ENCODE data around the gene AK9. TPM values are rescaled to one million over a fixed set of nuclear protein-coding genes. Genes with fewer than 3 reads are reported as not detected.

The AK9 gene
- total and polyA plus RNA-seq, 5 experiments from 2014 or later, result 4.3 to 18.2 (median 7.4) TPM

- Mint-ChIP-seq H3K4me3 (peak overlapping the region; percentile 48 to 82 (median 78)), H3K27ac (peak overlapping the region in 9 of 10 donors; percentile 24 to 90 (median 57)), H3K27me3 (no peaks in the 10 kb centered on the region), H3K4me1 (peaks cover 17 to 36% (median 31%) of the 10 kb centered on the region in 4 donors), H3K9me3 (peaks cover 0 to 2% (median 0%) of the 10 kb centered on the region in 9 donors), H3K36me3 (no peaks in the 10 kb centered on the region)
- POLR2A ChIA-PET, result no interaction called here
- peak; percentile 64 to 72 for ATAC-seq
- DNase-seq, result peak in 3 of 10 donors; percentile 17 to 30 (median 23)
Measured at GRCh38 chr6:109516929-109517328, 174.1 kb downstream of the AK9 start.

GRCh38 chr6:109515781-109516409, 175.1 kb downstream of the AK9 start:
- Mint-ChIP-seq H3K9me3 (peaks cover 0 to 2% (median 0%) of the 10 kb centered on the region in 9 donors), H3K4me1 (peaks cover 17 to 36% (median 31%) of the 10 kb centered on the region in 4 donors), H3K27me3 (no peaks in the 10 kb centered on the region), H3K4me3 (peak overlapping the region; percentile 63 to 88 (median 78)), H3K27ac (peak overlapping the region in 9 of 10 donors; percentile 7 to 88 (median 59)), H3K36me3 (no peaks in the 10 kb centered on the region)
- DNase-seq, result peak in 2 of 10 donors; percentile 11 to 14
- peak in 1 of 2 donors; percentile 46 for ATAC-seq
- POLR2A ChIA-PET, result interaction anchor here (1.3 kb wide), 1 partner anchor 25 kb away, joined by 5 read pairs; no protein-coding TSS in a partner anchor

DNA sequence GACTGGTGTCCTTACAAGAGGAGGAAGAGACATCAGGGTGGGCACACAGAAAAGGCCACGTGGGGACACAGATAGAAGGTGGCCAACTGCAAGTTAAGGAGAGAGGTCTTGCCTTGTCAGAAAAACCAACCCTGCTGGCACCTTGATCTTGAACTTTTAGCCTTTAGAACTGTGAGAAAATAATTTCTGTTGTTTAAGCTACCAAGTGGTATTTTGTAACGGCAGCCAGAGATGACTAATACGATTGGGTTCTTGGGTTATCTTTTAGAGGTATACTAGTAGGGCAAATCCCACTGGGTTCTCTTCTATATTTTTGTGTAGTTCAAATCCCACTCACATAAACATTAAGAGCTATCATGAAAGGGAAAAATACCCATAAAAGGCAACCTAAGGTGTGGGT, 176.1 kb downstream of the AK9 start:
- POLR2A ChIA-PET, result interaction anchor here (0.5 to 1.3 kb wide), 2 partner anchors 24 to 301 kb away, joined by 3 to 5 read pairs; no protein-coding TSS in a partner anchor
- Mint-ChIP-seq H3K36me3 (no peaks in the 10 kb centered on the region), H3K4me1 (peaks cover 17 to 34% (median 30%) of the 10 kb centered on the region in 4 donors), H3K27me3 (no peaks in the 10 kb centered on the region), H3K4me3 (peak overlapping the region; percentile 63 to 88 (median 78)), H3K27ac (peak overlapping the region in 9 of 10 donors; percentile 35 to 88 (median 75)), H3K9me3 (no peaks in the 10 kb centered on the region)
- DNase-seq (no peak), ATAC-seq (no peak)

GRCh38 chr6:109513571-109514071, 177.4 kb downstream of the AK9 start:
- Mint-ChIP-seq H3K4me1 (peaks cover 17 to 31% (median 29%) of the 10 kb centered on the region in 4 donors), H3K27ac (peak overlapping the region in 1 of 10 donors; percentile 66), H3K27me3 (no peaks in the 10 kb centered on the region), H3K36me3 (no peaks in the 10 kb centered on the region), H3K9me3 (no peaks in the 10 kb centered on the region), H3K4me3 (no peak overlapping the region)
- POLR2A ChIA-PET, result no interaction called here
- no peak for DNase-seq
- ATAC-seq, result no peak

DNA sequence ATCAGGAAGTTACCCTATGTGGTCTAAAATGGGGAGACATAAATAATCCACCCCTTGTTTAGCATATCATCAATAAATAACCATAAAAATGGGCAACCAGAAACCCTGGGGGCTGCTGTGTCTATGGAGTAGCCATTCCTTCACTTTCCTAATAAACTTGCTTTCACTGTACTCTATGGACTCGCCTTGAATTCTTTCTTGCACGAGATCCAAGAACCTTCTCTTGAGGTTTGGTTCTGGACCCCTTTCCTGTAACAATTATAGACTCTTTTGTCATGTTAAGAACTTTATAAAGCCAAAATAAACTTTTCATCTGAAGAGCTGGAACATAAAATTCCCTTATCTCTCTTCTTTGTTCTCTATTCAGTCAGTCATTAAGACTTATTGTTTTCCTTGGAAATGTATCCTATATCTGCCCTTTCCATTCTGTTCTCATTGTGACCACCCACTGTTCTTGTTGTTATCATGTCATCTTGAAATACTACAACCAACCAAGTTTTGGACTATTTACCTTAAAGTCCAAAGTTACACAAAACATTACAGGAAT, 178.7 kb downstream of the AK9 start:
- no peaks in the 10 kb centered on the region for H3K36me3 Mint-ChIP-seq
- no peaks in the 10 kb centered on the region for H3K9me3 Mint-ChIP-seq
- ATAC-seq (no peak), DNase-seq (no peak)
- H3K4me3 Mint-ChIP-seq, result no peak overlapping the region
- no peaks in the 10 kb centered on the region for H3K27me3 Mint-ChIP-seq
- H3K27ac Mint-ChIP-seq, result no peak overlapping the region
- peaks cover 15 to 27% (median 27%) of the 10 kb centered on the region in 4 donors for H3K4me1 Mint-ChIP-seq
- POLR2A ChIA-PET, result no interaction called here

DNA sequence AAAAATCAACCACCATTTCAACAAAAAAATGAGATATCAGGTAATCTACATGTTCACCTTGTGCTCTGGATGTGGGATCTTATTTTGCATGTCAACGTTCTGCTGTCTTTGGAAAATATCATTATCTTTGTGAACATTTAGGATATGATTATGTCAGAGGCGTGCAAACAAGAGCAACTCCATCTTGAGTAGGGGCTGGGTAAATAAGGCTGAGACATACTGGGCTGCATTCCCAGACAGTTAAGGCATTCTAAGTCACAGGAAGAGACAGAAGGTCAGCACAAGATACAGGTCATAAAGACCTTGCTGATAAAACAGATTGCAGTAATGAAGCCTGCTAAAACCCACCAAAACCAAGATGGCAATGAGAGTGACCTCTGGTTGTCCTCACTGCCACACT, 179.2 kb downstream of the AK9 start:
- H3K27me3 Mint-ChIP-seq, result no peaks in the 10 kb centered on the region
- H3K36me3 Mint-ChIP-seq, result no peaks in the 10 kb centered on the region
- DNase-seq (no peak), ATAC-seq (no peak)
- peaks cover 14 to 28% (median 23%) of the 10 kb centered on the region in 4 donors for H3K4me1 Mint-ChIP-seq
- H3K4me3 Mint-ChIP-seq, result no peak overlapping the region
- H3K9me3 Mint-ChIP-seq, result no peaks in the 10 kb centered on the region
- H3K27ac Mint-ChIP-seq, result no peak overlapping the region
- POLR2A ChIA-PET, result no interaction called here

DNA sequence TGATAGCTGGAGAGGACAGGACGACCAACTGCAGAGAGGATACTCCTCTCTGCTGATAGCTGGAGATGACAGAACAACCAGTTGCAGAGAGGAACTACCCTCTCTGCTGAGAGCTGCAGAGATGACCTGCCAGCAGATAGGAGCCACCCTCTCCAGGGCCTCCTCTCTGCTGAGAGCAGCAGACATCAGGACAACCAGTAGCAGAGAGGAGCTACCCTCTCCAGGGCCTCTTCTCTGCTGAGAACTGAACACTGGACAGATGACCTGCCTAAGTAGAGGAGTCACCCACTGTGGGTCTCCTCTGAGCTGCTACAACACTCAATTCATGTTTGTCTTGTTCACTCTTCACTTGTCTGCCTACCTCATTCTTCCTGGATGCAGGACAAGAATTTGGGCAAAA, 180.6 kb downstream of the AK9 start:
- no peaks in the 10 kb centered on the region for H3K27me3 Mint-ChIP-seq
- no peak for ATAC-seq
- peaks cover 7 to 14% (median 10%) of the 10 kb centered on the region in 4 donors for H3K4me1 Mint-ChIP-seq
- POLR2A ChIA-PET, result no interaction called here
- no peak for DNase-seq
- no peaks in the 10 kb centered on the region for H3K36me3 Mint-ChIP-seq
- no peaks in the 10 kb centered on the region for H3K9me3 Mint-ChIP-seq
- H3K4me3 Mint-ChIP-seq, result no peak overlapping the region
- H3K27ac Mint-ChIP-seq, result no peak overlapping the region

- DNase-seq (no peak), ATAC-seq (no peak)
- Mint-ChIP-seq H3K27ac (peak overlapping the region in 1 of 10 donors; percentile 39), H3K4me3 (no peak overlapping the region), H3K36me3 (no peaks in the 10 kb centered on the region), H3K27me3 (no peaks in the 10 kb centered on the region), H3K9me3 (no peaks in the 10 kb centered on the region), H3K4me1 (peaks cover 0 to 5% (median 3%) of the 10 kb centered on the region in 4 donors)
- POLR2A ChIA-PET, result no interaction called here
Measured at GRCh38 chr6:109508166-109508860, 182.7 kb downstream of the AK9 start.

DNA sequence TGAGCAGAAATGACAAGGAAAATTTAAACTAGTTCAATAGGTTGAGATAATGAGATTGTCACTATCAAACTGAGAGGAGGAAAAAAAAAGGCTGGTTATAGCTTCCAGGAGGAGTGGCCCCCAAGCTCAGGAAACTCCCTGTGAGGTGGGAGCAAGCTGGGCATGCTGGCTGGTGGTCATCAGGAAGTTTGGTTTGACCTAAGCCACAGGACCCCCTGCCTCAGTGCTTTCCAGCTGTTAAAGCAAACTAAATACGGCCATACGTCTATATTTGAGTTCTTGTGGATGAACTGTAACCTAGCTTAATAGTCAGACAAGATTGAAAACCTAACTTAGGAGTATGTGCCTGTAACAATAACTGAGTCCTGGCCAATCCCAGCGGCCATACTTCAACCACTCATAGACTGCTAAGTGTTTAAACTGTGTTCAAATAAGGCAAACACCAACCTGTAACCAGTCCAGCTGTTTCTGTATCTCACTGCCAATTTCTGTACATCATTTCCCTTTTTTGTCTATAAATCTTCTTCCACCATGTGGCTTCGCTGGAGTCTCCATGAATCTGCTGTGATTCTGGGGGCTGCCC, 183.4 kb downstream of the AK9 start:
- ATAC-seq, result no peak
- no peaks in the 10 kb centered on the region for H3K27me3 Mint-ChIP-seq
- no peak overlapping the region for H3K4me3 Mint-ChIP-seq
- POLR2A ChIA-PET, result no interaction called here
- no peaks in the 10 kb centered on the region for H3K36me3 Mint-ChIP-seq
- no peaks in the 10 kb centered on the region for H3K9me3 Mint-ChIP-seq
- H3K27ac Mint-ChIP-seq, result peak overlapping the region in 2 of 10 donors; percentile 39 to 40
- peaks cover 0 to 5% (median 3%) of the 10 kb centered on the region in 4 donors for H3K4me1 Mint-ChIP-seq
- DNase-seq, result no peak

DNA sequence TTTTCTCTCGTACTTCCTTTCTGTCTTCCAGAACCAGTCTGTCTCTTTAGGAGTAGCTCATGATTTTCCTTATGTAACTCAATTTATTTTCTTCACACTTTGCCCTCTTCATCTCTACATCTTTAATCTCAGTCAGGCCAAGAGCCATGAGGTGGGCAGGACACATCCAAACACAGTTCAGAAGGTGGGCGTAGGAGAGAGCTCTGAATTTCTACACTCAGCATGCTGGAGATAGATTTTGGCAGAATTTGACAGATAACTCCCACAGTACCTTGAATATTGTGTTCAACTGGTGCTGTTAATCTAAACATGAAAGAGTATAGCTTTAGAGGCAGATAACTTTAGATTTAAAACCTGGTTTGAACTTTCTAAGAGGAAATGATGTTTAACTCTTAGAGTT, 184.2 kb downstream of the AK9 start:
- POLR2A ChIA-PET, result no interaction called here
- no peaks in the 10 kb centered on the region for H3K36me3 Mint-ChIP-seq
- DNase-seq, result no peak
- no peaks in the 10 kb centered on the region for H3K9me3 Mint-ChIP-seq
- no peak for ATAC-seq
- H3K27me3 Mint-ChIP-seq, result peaks cover 0 to 4% (median 0%) of the 10 kb centered on the region in 5 donors
- H3K4me1 Mint-ChIP-seq, result peaks cover 0 to 5% (median 3%) of the 10 kb centered on the region in 4 donors
- H3K27ac Mint-ChIP-seq, result peak overlapping the region in 3 of 10 donors; percentile 16 to 57 (median 40)
- no peak overlapping the region for H3K4me3 Mint-ChIP-seq

DNA sequence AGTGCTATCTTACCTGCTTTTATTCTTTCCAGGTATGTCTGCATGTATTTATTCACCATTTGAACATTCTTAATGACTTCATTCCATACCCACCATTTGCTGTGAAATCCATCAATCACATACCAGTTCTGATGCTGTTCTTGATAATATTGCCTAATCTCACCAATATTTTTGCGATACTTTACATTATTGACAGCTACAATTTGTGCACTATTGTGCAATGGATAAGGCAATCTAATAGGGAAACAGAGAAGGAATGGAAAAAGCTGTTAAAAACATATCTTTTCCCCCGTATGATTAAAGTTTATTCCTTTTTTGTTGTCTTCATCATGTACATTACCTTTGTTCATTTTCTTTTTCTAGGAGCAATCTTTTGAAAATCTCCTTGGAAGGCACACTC, 184.7 kb downstream of the AK9 start:
- Mint-ChIP-seq H3K36me3 (no peaks in the 10 kb centered on the region), H3K27ac (peak overlapping the region in 1 of 10 donors; percentile 24), H3K27me3 (peaks cover 0 to 9% (median 0%) of the 10 kb centered on the region in 5 donors), H3K9me3 (no peaks in the 10 kb centered on the region), H3K4me1 (peaks cover 0 to 5% (median 3%) of the 10 kb centered on the region in 4 donors), H3K4me3 (no peak overlapping the region)
- no peak for ATAC-seq
- POLR2A ChIA-PET, result no interaction called here
- DNase-seq, result no peak

GRCh38 chr6:109503327-109504224, 187.4 kb downstream of the AK9 start:
- peaks cover 0 to 5% (median 3%) of the 10 kb centered on the region in 4 donors for H3K4me1 Mint-ChIP-seq
- no peaks in the 10 kb centered on the region for H3K9me3 Mint-ChIP-seq
- ATAC-seq, result no peak
- no peak overlapping the region for H3K4me3 Mint-ChIP-seq
- peaks cover 0 to 9% (median 0%) of the 10 kb centered on the region in 5 donors for H3K27me3 Mint-ChIP-seq
- no peaks in the 10 kb centered on the region for H3K36me3 Mint-ChIP-seq
- no peak for DNase-seq
- H3K27ac Mint-ChIP-seq, result no peak overlapping the region
- POLR2A ChIA-PET, result no interaction called here

All from naive thymus-derived CD8-positive, alpha-beta T cell (primary cell).